A549 (cell line): Measurements from ENCODE around the gene SBNO2. TPM values are rescaled to one million over a fixed set of nuclear protein-coding genes. Genes with fewer than 3 reads are reported as not detected.

Experiments
- ATAC-seq, 2 experiments: fragments of 200-7000 bp in 1 of 2; fragments of >200 bp in 1 of 2; cut with Nextera tagmentation in 1 of 2; cut with Tn5 transposase in 1 of 2; 3 replicates each; pipeline versions ENCODE4 v1.8.0 to v1.9.1; 2018 to 2020; ENCODE audit warnings: mild to moderate bottlenecking in 1 of 2, moderate library complexity in 1 of 2
- CTCF ChIA-PET: fragments of 300-600 bp; sonication (Branson Sonifier 250); formaldehyde crosslinking; extraction: SDS; loops from one replicate; lab custom pipeline; 2021; ENCODE audit warnings: antibody characterized with exemption, inconsistent platforms; lab: Yijun Ruan, JAX
- POLR2A ChIA-PET: fragments of 350-600 bp; formaldehyde crosslinking; extraction: SDS; loops from one replicate; lab custom pipeline; 2021; ENCODE audit warnings: antibody characterized with exemption, inconsistent platforms; lab: Yijun Ruan, JAX
- DNase-seq, 2 experiments: peaks; one replicate each; pipeline versions ENCODE4 v3.0.0 to v3.0.0-alpha.2; 2011 to 2016; ENCODE audit warnings: low read depth in 1 of 2, low spot score in 1 of 2
- FAIRE-seq: peaks from 2 replicates; lab custom pipeline; 2011; peaks lifted over from hg19 to GRCh38; lab: Jason Lieb, UNC
- H3K27ac ChIP-seq, 2 experiments: fragments of >200 bp; sonication (Bioruptor Twin); formaldehyde crosslinking; 3 replicates each; pipeline ENCODE4 v1.5.1; 2016 to 2017
- H3K4me1 ChIP-seq: fragments of >200 bp; sonication (Bioruptor Twin); formaldehyde crosslinking; 3 replicates; pipeline ENCODE4 v1.6.1; 2016
- H3K4me2 ChIP-seq: fragments of >200 bp; sonication (Bioruptor Twin); formaldehyde crosslinking; 3 replicates; pipeline ENCODE4 v1.6.1; 2016
- H3K4me3 ChIP-seq: fragments of >200 bp; sonication (Bioruptor Twin); formaldehyde crosslinking; 3 replicates; pipeline ENCODE4 v1.5.1; 2016
- H3K9me3 ChIP-seq: fragments of >200 bp; sonication (Bioruptor Twin); formaldehyde crosslinking; 3 replicates; pipeline ENCODE4 v1.6.1; 2016
- CBX8 ChIP-seq: fragments of 200-600 bp; sonication (generic); IDR thresholded peaks from 2 replicates; pipeline ENCODE4 v1.6.1; 2016
- CEBPB ChIP-seq, 2 experiments: fragments of >200 bp in 1 of 2; sonication (Bioruptor Twin) in 1 of 2; formaldehyde crosslinking in 1 of 2; IDR thresholded peaks; 2 replicates each; pipeline ENCODE4 v1.6.1; 2012 to 2016
- CTCF ChIP-seq: fragments of >200 bp; sonication (Bioruptor Twin); formaldehyde crosslinking; IDR thresholded peaks from 3 replicates; pipeline ENCODE4 v1.5.1; 2016
- EHF ChIP-seq: fragments of 250-450 bp; sonication (Bioruptor Pico); IDR thresholded peaks from 2 replicates; pipeline ENCODE4 v1.5.0; 2020; ENCODE audit warnings: mild to moderate bottlenecking
- FOSB ChIP-seq: fragments of 250-450 bp; sonication (Bioruptor Pico); IDR thresholded peaks from 2 replicates; pipeline ENCODE4 v1.5.0; 2020; ENCODE audit warnings: mild to moderate bottlenecking, moderate library complexity
- FOXS1 ChIP-seq: fragments of 250-450 bp; sonication (Bioruptor Pico); IDR thresholded peaks from 2 replicates; pipeline ENCODE4 v1.5.0; 2020; ENCODE audit warnings: mild to moderate bottlenecking, moderate library complexity
- GATA3 ChIP-seq: IDR thresholded peaks from 2 replicates; pipeline ENCODE4 v1.6.1; 2012; ENCODE audit warnings: borderline replicate concordance
- HDAC2 ChIP-seq: fragments of 200-600 bp; sonication (generic); IDR thresholded peaks from 2 replicates; pipeline ENCODE4 v1.6.1; 2016
- HEYL ChIP-seq: fragments of 250-450 bp; sonication (Bioruptor Pico); IDR thresholded peaks from 2 replicates; pipeline ENCODE4 v1.8.0; 2021; ENCODE audit warnings: mild to moderate bottlenecking, moderate library complexity
- HOXA7 ChIP-seq: fragments of 250-450 bp; sonication (Bioruptor Pico); IDR thresholded peaks from 2 replicates; pipeline ENCODE4 v1.5.0; 2020; ENCODE audit warnings: mild to moderate bottlenecking, moderate library complexity
- JUN ChIP-seq, 2 experiments: fragments of >200 bp; sonication (Bioruptor Twin); formaldehyde crosslinking; IDR thresholded peaks; 2 replicates in 1 of 2; 3 replicates in 1 of 2; pipeline ENCODE4 v1.6.1; 2016 to 2017
- MAFK ChIP-seq: fragments of 450-650 bp; IDR thresholded peaks from 2 replicates; pipeline ENCODE4 v1.6.1; 2014; ENCODE audit not compliant: partially characterized antibody
- MAZ ChIP-seq: fragments of 150-350 bp; IDR thresholded peaks from 2 replicates; pipeline ENCODE4 v1.6.1; 2014; ENCODE audit warnings: antibody characterized with exemption, low read depth, low read length, borderline replicate concordance
- NFE2L2 ChIP-seq: fragments of 150-350 bp; conservative IDR thresholded peaks from 2 replicates; pipeline ENCODE4 v1.6.1; 2014; ENCODE audit warnings: low read length
- POLR2AphosphoS2 ChIP-seq: conservative IDR thresholded peaks from 2 replicates; pipeline ENCODE4 v1.6.1; 2012; ENCODE audit warnings: low read length, improper control_type of control experiment, inconsistent platforms
- RNF2 ChIP-seq: fragments of 200-600 bp; sonication (generic); IDR thresholded peaks from 2 replicates; pipeline ENCODE4 v1.6.1; 2016; ENCODE audit warnings: low read depth, mild to moderate bottlenecking, antibody characterized with exemption, moderate library complexity, borderline replicate concordance
- SMC3 ChIP-seq: fragments of >200 bp; sonication (Bioruptor Twin); formaldehyde crosslinking; IDR thresholded peaks from 3 replicates; pipeline ENCODE4 v1.6.1; 2018; ENCODE audit warnings: inconsistent platforms
- ZC3H11A ChIP-seq: fragments of 450-650 bp; IDR thresholded peaks from 2 replicates; pipeline ENCODE4 v1.6.1; 2014; ENCODE audit warnings: antibody characterized with exemption, mild to moderate bottlenecking
- ZFP36 ChIP-seq: fragments of 450-650 bp; IDR thresholded peaks from 2 replicates; pipeline ENCODE4 v1.6.1; 2014; ENCODE audit warnings: borderline replicate concordance; ENCODE audit not compliant: partially characterized antibody
- WGBS: methylation state at CpG from one replicate; pipeline ENCODE4 v1.1.6; 2017; ENCODE audit errors: missing lambda C conversion rate; 5-methylcytosine and 5-hydroxymethylcytosine counted together
- polyA plus RNA-seq, 4 experiments: library from polyadenylated mRNA; depleted of rRNA in 3 of 4; stranded (reverse); fragments of >200 nt; fragmentation: RNase III in 1 of 4; extraction: RNeasy Plus Mini Kit Qiagen cat#74134 plus additional on column Dnase treatment in 1 of 4; gene quantifications; 2 replicates in 3 of 4; 3 replicates in 1 of 4; pipeline ENCODE4 v1.2.3, GENCODE V29; 2011 to 2017
- TF ChIP-seq, protein P1 (sequence below): fragments of >200 bp; sonication (Bioruptor Twin); formaldehyde crosslinking; IDR thresholded peaks from 2 replicates; pipeline ENCODE4 v1.6.1; 2016
- TF ChIP-seq, protein P2 (sequence below): fragments of 450-650 bp; IDR thresholded peaks from 2 replicates; pipeline ENCODE4 v1.6.1; 2014; ENCODE audit warnings: antibody characterized with exemption

Gene SBNO2
- polyA plus RNA-seq, 2 of the 4 experiments (the other 2 are of a cell fraction) = 6.8 to 27.0 TPM

- H3K9me3 ChIP-seq = no peaks in the 10 kb centered on the region
- CTCF ChIA-PET = interaction anchor here (0.5 to 0.9 kb wide), 2 partner anchors 48 to 223 kb away, joined by 5 read pairs; no protein-coding TSS in a partner anchor
- peaks cover 16% of the 10 kb centered on the region for H3K4me1 ChIP-seq
- POLR2A ChIA-PET = no interaction called here
- 95% methylated on average over 9 of the region's 26 CpGs for WGBS
- no peak for ATAC-seq
- TF ChIP-seq HOXA7 (no peak), MAZ (no peak), ZC3H11A (no peak), HEYL (CRISPR knock-in tag) (no peak)
- peak overlapping the region in 1 of 2 experiments; percentile 68; a peak in 1 of 6 replicates for H3K27ac ChIP-seq
- DNase-seq = no peak
- no peak for FAIRE-seq
- no peak overlapping the region for H3K4me3 ChIP-seq
- no peak overlapping the region for H3K4me2 ChIP-seq
These were observed 28.2 kb downstream of the SBNO2 start for GRCh38 chr19:1145635-1146411.

- POLR2A ChIA-PET = no interaction called here
- CTCF ChIA-PET = no interaction called here
- no peak overlapping the region for H3K4me3 ChIP-seq
- no peak overlapping the region for H3K27ac ChIP-seq
- FAIRE-seq = no peak
- DNase-seq = no peak
- no peak for ATAC-seq
- no peak for TF ChIP-seq FOXS1
- no peak for TF ChIP-seq RNF2
- no peak for TF ChIP-seq CEBPB (IDR thresholded peaks at IDR 0.05)
- no peak for TF ChIP-seq GATA3
- TF ChIP-seq EHF (CRISPR knock-in tag) = no peak
- TF ChIP-seq HDAC2 = no peak
- no peak for TF ChIP-seq JUN (IDR thresholded peaks at IDR 0.05)
- TF ChIP-seq NFE2L2 = no peak
- TF ChIP-seq, protein P1, sequence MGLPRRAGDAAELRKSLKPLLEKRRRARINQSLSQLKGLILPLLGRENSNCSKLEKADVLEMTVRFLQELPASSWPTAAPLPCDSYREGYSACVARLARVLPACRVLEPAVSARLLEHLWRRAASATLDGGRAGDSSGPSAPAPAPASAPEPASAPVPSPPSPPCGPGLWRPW = no peak
- no peak for TF ChIP-seq CTCF
- no peaks in the 10 kb centered on the region for H3K9me3 ChIP-seq
- WGBS = 94% methylated on average over 1 of the region's 1 CpG
- H3K4me1 ChIP-seq = peaks cover 16% of the 10 kb centered on the region
- no peak overlapping the region for H3K4me2 ChIP-seq
These were observed 29.3 kb downstream of the SBNO2 start for GRCh38 chr19:1144741-1145140.

GRCh38 chr19:1143828-1144399 lies 30.2 kb downstream of the SBNO2 start:
- Histone ChIP-seq H3K9me3 (no peaks in the 10 kb centered on the region), H3K4me3 (no peak overlapping the region), H3K4me2 (no peak overlapping the region), H3K4me1 (peaks cover 16% of the 10 kb centered on the region), H3K27ac (no peak overlapping the region)
- WGBS = 99% methylated on average over 10 of the region's 33 CpGs
- FAIRE-seq (no peak), DNase-seq (no peak), ATAC-seq (no peak)
- POLR2A ChIA-PET = no interaction called here
- TF ChIP-seq POLR2AphosphoS2 (no peak), CEBPB (IDR thresholded peaks at IDR 0.05) (no peak), SMC3 (no peak), ZFP36 (no peak), MAFK (no peak), FOSB (CRISPR knock-in tag) (no peak), HEYL (CRISPR knock-in tag) (no peak), CBX8 (no peak)
- TF ChIP-seq, protein P2, sequence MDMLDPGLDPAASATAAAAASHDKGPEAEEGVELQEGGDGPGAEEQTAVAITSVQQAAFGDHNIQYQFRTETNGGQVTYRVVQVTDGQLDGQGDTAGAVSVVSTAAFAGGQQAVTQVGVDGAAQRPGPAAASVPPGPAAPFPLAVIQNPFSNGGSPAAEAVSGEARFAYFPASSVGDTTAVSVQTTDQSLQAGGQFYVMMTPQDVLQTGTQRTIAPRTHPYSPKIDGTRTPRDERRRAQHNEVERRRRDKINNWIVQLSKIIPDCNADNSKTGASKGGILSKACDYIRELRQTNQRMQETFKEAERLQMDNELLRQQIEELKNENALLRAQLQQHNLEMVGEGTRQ = no peak
- CTCF ChIA-PET = interaction anchor here (1.9 kb wide), 1 partner anchor 10 kb away, joined by 5 read pairs; no protein-coding TSS in a partner anchor
